GM19240 (cell line): ENCODE measurements around the gene HEPH.
"Not testable (repeated sequence)": the region's sequence is repeated elsewhere in the genome, so short reads cannot be mapped to it uniquely, and the experiment has no call there.

Experiments
- DNase-seq: peaks from one replicate; pipeline ENCODE4 v3.0.0; 2011; ENCODE audit warnings: low spot score; ENCODE audit not compliant: insufficient read length

The HEPH gene

DNA sequence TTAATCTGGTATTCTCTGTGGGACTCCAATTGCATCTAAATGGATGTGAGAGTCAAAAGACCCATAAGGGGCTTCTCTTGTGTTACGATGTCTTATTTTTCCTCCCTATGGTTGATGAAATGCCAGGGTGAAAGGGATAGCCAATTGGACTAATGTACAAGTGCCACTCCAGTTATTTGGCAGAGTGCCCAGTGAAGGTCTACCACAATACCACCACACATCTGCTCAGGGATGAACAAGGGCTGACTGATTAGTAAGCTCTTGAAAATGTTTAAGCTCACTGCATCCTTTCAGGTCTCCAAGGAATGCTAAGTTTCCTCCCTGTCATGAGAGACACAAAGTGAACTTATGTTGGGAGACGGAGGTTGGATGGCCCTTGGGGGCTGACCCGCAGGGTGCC is 57.8 kb downstream of the HEPH start:
- no peak for DNase-seq

DNA sequence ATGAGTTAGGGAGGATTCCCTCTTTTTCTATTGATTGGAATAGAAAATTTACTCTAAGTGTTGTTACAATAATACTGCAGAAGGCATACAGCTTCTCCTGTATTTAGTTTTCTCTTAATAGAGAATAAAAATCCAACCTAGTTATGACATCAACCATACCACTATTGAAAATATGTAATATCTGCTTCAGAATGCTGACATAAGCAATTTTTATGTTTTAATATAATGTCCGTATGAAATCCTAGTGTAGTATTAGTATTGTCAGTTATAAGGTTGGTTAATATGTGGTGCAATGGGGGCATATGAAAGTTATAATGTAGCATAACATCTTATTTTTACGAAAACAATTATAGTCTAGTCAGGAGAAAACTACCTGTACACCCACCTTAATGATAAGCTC is 68.2 kb downstream of the HEPH start:
- DNase-seq = no peak

DNA sequence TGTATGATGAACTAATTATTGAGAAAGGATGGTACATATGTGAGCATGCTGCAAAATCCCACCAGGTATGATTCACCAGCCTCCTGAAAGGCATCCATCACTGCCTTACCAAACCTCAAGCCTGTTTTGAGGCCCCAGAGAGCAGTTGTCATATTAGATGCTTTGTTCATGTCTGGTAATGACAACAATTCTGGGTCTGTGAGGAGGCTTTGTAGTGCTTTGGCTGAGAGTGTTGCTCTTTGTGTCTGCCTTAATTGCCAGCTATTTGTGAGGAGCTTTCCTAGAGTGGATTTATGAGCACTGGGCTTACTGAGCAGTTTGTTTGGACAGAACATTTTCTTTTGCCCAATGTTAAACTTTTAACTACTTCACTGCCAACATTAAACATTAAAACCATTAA is 69.2 kb downstream of the HEPH start:
- no peak for DNase-seq

- not testable (repeated sequence) for DNase-seq
Observed at GRCh38 chrX:66233904-66234303, 69.9 kb downstream of the HEPH start.

GRCh38 chrX:66255359-66255967 is 91.4 kb downstream of the HEPH start:
- no peak for DNase-seq

DNA sequence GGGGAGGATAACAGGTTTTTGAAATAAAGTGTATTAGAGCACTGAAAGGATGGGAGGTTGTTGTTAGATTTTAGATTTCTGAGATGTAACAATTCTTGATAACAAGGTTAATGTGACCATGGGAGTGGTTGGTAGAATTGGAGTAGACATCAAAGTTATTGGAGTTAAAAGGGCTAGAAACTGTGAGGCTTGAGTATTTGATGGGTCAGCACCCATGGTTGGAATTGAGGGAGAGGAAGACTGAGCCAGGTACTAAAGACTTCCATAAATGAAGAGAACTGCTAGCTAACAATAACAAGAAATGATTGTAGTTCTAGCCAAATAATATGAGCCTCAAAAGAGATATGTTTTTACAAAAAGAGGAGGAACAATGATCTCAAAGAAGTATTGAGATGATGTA is 98.8 kb downstream of the HEPH start:
- DNase-seq = no peak
